ENCODE results near the gene ZNF335.
"Not testable (repeated sequence)": the region's sequence is repeated elsewhere in the genome, so short reads cannot be mapped to it uniquely, and the experiment has no call there.

Gene ZNF335

GRCh38 chr20:45934046-45934585 lies 37.9 kb downstream of the ZNF335 start:
- peak; percentile 45 to 76 for DNase-seq

- peak; percentile 86 to 91 for DNase-seq
Measured at GRCh38 chr20:45933266-45934045, 38.5 kb downstream of the ZNF335 start.

GRCh38 chr20:45931680-45932079 lies 40.3 kb downstream of the ZNF335 start:
- not testable (repeated sequence) for DNase-seq

GRCh38 chr20:45927071-45927878 lies 44.7 kb downstream of the ZNF335 start:
- no peak for DNase-seq

- no peak for DNase-seq
Measured at GRCh38 chr20:45926731-45927070, 45.3 kb downstream of the ZNF335 start.

- no peak for DNase-seq
Measured at GRCh38 chr20:45925821-45926506, 46.0 kb downstream of the ZNF335 start.

- DNase-seq: no peak
Measured at GRCh38 chr20:45924391-45925261, 47.4 kb downstream of the ZNF335 start.

- DNase-seq: no peak
Measured at GRCh38 chr20:45921337-45922189, 50.4 kb downstream of the ZNF335 start.

- DNase-seq: no peak
Measured at GRCh38 chr20:45920462-45921336, 51.3 kb downstream of the ZNF335 start.

GRCh38 chr20:45919542-45920399 lies 52.2 kb downstream of the ZNF335 start:
- DNase-seq: no peak

GRCh38 chr20:45918779-45919537 lies 53.0 kb downstream of the ZNF335 start:
- no peak for DNase-seq

GRCh38 chr20:45918182-45918737 lies 53.7 kb downstream of the ZNF335 start:
- no peak for DNase-seq

- DNase-seq: peak; percentile 86 to 94
Measured at GRCh38 chr20:45917790-45918141, 54.2 kb downstream of the ZNF335 start.

- DNase-seq: no peak
Measured at GRCh38 chr20:45913116-45913515, 58.9 kb downstream of the ZNF335 start.

- DNase-seq: no peak
Measured at GRCh38 chr20:45912344-45912682, 59.7 kb downstream of the ZNF335 start.

- DNase-seq: peak; percentile 61 to 63
Measured at GRCh38 chr20:45911486-45912343, 60.3 kb downstream of the ZNF335 start, which contains the start of gene PLTP. Gene PLTP, minus strand, starts transcription at chr20:45912155. Its CDS starts 703 bp downstream, at chr20:45911452.

Measured in NCI-H524 (cell line).